Stimulated activated CD8-positive, alpha-beta memory T cell treated with anti-CD3 and anti-CD28 coated beads, Interleukin-4, amount 100 ng/mL, for 4 hours (primary cell): ENCODE results near the gene ACAD11.
"Not testable (repeated sequence)": the region's sequence is repeated elsewhere in the genome, so short reads cannot be mapped to it uniquely, and the experiment has no call there.

Source experiments
- DNase-seq, 2 donors: peaks; one replicate each; pipeline ENCODE4 v3.0.0-alpha.2; 2020; ENCODE audit warnings: low read depth in 2 of 2, low spot score in 1 of 2

ACAD11 gene

GRCh38 chr3:132652640-132653270, 6.9 kb downstream of the ACAD11 start:
- DNase-seq: no peak

- DNase-seq: no peak
Observed at GRCh38 chr3:132650153-132650552, 9.5 kb downstream of the ACAD11 start.

- no peak for DNase-seq
Observed at GRCh38 chr3:132645058-132645457, 14.6 kb downstream of the ACAD11 start.

- no peak for DNase-seq
Observed at GRCh38 chr3:132643366-132643765, 16.2 kb downstream of the ACAD11 start.

GRCh38 chr3:132642539-132642847, 17.1 kb downstream of the ACAD11 start:
- DNase-seq: no peak

GRCh38 chr3:132641837-132642538, 17.6 kb downstream of the ACAD11 start:
- DNase-seq: no peak

- not testable (repeated sequence) for DNase-seq
Observed at GRCh38 chr3:132641427-132641826, 18.2 kb downstream of the ACAD11 start.

- DNase-seq: no peak
Observed at GRCh38 chr3:132638706-132639105, 20.9 kb downstream of the ACAD11 start.

- DNase-seq: no peak
Observed at GRCh38 chr3:132637590-132637989, 22.0 kb downstream of the ACAD11 start.

- no peak for DNase-seq
Observed at GRCh38 chr3:132635052-132635451, 24.6 kb downstream of the ACAD11 start.

- no peak for DNase-seq
Observed at GRCh38 chr3:132630612-132631011, 29.0 kb downstream of the ACAD11 start.

GRCh38 chr3:132629928-132630327, 29.7 kb downstream of the ACAD11 start:
- DNase-seq: no peak

- no peak for DNase-seq
Observed at GRCh38 chr3:132628157-132628556, 31.5 kb downstream of the ACAD11 start.

GRCh38 chr3:132626955-132627354, 32.7 kb downstream of the ACAD11 start:
- no peak for DNase-seq

- DNase-seq: no peak
Observed at GRCh38 chr3:132625613-132626012, 34.0 kb downstream of the ACAD11 start.

GRCh38 chr3:132624790-132625189, 34.8 kb downstream of the ACAD11 start:
- DNase-seq: no peak

GRCh38 chr3:132623646-132624045, 36.0 kb downstream of the ACAD11 start:
- no peak for DNase-seq

GRCh38 chr3:132622761-132623160, 36.8 kb downstream of the ACAD11 start:
- no peak for DNase-seq

- DNase-seq: no peak
Observed at GRCh38 chr3:132622148-132622547, 37.5 kb downstream of the ACAD11 start.

GRCh38 chr3:132616780-132617179, 42.8 kb downstream of the ACAD11 start:
- DNase-seq: no peak

GRCh38 chr3:132615881-132616280, 43.7 kb downstream of the ACAD11 start:
- DNase-seq: no peak

- not testable (repeated sequence) for DNase-seq
Observed at GRCh38 chr3:132615301-132615700, 44.3 kb downstream of the ACAD11 start.

- DNase-seq: not testable (repeated sequence)
Observed at GRCh38 chr3:132606620-132607019, 53.0 kb downstream of the ACAD11 start.
